Kidney capillary endothelial cell (primary cell): ENCODE data around the gene KATNAL1.

Experiments
- DNase-seq: peaks from one replicate; pipeline ENCODE4 v3.0.0-alpha.2; 2018; ENCODE audit warnings: low spot score

The KATNAL1 gene

DNA sequence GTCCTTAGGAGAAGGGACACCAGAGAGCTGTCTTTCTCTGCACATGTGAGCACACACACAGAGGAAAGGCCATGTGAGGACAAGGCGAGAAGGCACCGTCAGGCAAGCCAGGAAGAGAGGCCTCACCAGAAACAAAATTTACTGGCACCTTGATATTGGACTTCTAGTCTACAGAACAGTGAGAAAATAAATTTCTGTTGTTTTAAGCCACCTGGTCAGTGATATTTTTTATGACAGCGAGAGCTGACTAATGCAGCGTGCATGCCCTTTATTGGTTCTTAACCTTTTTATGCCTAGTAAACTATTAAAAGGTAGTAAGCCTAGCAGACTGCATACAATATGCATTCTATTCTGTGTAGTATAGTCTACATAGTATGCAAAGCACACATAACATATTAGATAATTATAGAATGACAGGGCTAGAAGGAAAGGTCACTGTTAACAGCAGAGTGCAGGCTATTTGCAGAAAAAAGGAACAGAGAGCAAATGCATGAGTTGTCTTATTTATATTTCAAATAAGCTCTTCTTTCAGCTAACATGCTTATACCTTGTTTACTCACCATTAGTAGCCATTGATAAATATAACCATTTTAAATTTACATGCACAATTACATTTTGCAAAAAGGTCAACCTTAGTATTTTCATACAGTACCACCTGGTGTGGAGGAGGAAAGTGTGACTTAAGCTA is 25.2 kb upstream of the KATNAL1 start:
- DNase-seq, result no peak

DNA sequence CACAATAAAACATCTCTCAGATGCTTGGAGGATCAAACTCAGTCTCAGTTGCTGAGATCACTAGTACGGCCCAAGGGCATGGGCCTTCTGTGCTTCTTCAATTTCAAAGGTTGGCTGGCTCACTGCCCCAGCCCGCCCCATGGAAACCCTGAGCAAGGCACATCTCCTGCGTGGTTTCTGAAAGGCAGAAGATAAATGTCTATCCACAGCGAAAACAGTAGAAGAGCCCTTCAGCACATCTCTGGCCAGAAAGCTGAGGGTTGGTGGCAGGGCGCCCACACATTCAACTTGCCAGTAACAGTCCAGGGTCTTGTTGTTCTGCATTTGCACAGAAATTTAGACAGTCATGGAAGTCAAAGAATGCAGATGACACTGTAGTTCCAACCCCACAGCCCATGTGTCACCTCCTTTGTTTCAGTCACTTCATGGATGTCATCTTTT is 24.0 kb upstream of the KATNAL1 start:
- no peak for DNase-seq

DNA sequence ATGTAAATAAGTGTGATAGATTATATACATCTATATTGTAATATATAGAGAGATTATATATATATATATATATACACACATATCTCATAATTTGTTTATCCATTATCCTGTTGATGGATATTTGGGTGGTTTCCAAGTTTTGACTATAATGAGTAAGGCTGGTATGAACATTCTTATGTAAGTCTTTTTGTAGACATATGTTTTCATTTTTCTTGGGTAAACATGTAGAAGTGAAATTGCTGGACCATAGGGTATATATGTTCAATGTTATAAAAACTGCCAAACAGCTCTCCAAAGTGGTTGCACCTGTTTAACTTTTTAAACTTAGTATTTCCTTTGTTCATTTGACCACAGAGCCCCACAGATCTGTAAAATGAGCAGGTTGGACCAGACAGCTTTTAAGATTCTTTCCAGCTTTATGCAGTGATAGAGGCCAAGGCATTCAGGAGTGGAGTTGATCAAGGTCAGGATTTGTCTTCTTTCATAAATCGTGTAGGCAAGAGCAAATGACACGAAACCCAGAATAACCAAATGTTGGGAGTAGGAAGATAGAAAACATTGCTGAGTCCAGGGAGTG is 21.7 kb upstream of the KATNAL1 start:
- no peak for DNase-seq

DNA sequence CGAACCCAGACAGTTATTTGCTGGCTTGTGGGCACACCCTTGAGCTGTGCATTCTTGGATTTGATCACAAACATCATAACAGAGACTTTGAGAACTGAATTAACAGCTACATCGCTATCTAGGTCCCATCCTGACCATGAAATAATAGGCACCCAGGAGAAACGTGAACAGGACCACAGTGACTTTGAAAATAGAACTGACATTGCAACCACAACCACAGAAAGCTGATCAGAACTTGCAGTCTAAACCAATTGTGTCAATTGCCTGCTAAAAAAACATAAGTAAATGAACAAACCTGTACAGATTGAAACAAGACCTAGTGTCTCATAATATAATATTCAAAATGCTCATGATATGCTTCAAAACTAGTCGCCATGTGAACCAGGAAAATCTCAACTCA is 18.3 kb upstream of the KATNAL1 start:
- no peak for DNase-seq

DNA sequence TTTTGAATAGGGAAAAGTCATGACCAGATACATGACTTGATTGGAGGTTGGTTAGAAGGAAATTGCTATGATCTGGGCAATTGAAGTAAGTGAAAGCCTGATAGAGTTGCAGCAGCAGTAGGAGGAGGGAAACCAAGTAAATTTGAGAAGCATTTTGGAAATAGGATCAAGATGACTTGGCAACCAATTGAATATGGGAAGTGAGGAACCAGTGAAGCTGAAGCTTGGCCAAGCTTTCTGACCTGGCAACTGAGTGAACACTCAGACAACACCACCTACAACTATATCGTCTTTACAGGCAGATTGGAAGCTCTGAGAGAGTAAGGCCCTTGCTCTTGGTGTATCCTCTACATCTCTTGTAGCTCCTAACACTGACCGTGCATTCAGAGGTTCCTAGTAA is 16.2 kb upstream of the KATNAL1 start:
- DNase-seq, result no peak

DNA sequence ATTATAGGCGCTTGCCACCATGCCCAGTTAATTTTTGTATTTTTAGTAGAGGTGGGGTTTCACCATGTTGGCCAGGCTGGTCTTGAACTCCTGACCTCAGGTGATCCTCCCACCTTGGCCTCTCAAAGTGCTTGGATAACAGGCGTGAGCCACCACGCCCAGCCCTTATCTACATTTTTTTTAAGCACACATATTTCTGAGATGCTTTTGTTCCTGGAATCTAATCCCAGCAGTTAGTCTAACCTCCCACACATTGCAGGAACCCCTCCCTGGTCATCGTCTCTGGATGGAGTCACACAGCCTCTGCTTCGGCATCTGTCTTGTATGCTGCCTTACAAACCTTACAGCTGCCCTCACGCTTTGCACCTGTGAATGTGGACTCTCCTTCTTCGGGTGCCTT is 15.1 kb upstream of the KATNAL1 start:
- no peak for DNase-seq

DNA sequence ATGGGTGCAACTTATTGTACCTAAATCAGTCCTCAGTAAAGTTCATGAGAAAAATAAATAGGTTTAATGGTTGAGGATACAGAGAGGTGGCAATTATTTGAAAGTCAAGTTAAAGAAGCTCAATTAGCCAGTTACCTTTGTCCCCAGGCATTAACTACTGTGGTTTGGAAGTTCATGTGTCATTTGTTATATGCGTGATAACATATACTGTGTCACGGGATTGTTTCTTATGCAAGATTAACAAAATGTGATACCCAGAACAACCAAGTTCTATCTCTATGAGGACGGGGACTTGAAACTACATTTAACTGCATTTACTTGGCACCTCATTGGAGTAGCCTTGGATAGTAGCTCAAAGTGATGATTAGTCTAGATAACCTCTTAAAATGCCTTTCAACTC is 13.9 kb upstream of the KATNAL1 start:
- no peak for DNase-seq

DNA sequence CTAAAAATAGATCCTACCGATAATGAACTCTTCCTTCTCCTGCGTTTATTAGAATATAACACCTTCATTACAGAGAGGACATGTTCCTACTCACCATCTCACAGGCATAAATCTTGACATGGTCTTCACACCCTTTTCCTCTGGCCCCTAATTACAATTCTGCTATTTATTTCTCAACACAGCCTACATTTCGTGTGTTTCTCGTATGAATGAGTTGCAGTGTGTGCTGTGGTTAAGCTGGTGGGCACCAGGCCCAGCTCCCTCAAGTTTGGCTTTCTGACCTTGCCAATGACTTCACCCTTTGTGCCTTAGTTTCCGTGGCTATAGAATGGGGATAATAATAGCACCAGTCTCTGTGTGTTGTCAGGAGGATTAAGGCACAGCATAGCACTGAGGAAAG is 12.3 kb upstream of the KATNAL1 start:
- no peak for DNase-seq

DNA sequence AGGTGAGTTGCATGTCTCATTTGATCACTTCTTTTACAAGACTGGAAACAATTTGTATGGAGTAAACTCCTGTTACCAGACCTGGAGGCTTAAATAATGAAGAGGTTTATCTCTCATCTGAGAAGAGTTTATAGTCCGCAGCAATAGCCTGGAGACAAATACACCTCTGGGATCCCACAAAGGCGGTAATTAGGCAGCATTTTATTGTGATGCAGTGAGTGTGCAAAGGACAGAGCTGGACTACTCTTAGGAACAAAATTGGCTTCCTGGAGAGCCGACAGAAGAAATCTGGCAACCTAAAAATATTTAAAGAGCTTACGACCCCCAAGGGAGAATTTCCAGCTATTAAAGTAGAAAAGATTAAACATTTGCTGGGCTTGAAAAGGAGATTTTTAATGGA is 11.8 kb upstream of the KATNAL1 start:
- no peak for DNase-seq

DNA sequence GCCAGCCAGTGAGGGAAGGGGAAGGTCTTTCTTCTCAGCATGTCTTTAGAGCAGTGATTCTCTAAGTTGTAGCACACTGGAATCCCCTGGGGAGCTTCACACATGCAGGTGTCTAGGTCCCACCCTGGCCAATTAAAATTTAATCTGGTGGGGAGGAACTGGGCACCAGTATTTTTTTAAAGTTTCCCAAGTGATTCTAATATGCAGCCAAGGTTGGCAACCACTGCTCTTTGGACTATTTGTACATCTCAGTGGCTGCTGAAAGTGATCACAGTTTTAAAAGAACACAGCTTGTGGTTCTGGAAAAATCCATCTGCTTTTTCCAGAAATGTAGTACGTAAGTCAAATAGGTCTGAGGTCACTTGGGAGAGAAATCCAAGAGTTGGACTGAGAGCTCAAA is 10.7 kb upstream of the KATNAL1 start:
- no peak for DNase-seq

DNA sequence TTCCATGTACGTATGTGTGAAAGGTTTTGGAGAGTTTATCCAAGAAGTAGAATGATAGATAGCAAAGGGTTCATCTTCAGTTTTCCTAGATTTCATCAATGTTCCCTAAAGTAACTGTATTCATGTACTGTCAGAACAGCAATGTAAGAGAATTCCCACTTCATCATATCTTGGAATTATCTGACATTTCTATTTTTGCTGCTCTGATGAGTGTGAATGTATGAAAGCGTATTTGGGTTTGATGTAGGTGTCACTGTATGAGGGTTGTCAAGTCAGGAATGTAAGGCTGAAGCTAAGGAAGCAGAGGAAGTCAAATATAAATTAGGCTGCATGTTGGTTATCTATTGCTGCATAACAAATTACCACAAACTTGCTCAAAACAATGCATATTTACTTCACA is 7.2 kb upstream of the KATNAL1 start:
- no peak for DNase-seq

DNA sequence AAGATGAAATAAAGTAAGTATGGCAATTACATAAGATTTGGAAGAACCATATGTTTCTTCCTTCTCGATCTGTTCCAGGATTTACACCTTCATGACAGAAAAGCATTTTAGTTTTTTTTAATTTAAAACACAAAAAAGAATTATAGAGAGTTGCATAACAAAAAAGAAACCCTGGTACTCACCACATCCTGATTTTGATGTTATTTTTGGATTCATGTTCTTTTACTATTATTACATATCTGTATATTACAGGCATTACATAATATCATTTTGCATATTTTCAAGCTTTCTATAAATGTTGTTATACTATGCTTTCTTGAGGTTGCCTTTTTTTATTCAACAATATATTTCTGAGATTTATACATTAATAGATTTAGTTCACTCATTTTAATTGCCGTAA is 6.7 kb upstream of the KATNAL1 start:
- DNase-seq, result no peak

DNA sequence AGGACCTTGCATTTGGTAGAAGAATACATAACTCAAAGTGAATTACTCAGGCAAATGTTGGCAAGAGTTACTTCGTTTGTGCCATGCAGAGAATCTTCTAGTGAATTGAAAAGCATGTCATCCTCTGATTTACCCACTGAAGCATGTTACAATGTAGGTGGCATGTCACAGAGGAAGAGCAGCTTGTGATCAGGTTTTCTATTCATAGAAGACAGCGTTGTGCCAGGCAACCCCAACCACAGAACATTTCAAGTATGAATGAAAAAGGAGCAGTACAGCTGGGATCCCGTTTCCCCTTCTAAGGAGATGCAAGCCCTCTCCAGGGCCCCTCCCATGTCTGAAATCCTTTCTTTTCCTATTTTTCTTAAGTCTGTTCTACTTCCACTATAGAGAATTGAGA is 6.0 kb upstream of the KATNAL1 start:
- no peak for DNase-seq

DNA sequence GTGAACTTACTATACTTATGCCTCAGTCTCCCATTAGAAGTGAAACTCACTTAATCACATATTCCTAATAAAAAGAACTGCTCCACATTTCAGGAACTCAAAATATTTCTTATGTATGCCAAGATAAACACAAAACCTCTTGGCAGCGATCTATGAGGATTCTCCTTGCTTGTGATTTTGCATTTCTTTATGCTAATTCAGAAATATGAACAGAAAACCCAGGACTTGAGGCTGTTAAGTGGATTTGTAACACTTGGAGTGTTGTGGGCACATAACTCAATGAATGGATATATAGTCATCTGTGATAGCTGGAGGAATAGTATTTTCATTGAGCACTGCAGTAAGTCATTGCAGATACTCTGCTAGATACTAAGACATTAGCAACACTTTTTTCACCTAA is 5.6 kb upstream of the KATNAL1 start:
- DNase-seq, result no peak

DNA sequence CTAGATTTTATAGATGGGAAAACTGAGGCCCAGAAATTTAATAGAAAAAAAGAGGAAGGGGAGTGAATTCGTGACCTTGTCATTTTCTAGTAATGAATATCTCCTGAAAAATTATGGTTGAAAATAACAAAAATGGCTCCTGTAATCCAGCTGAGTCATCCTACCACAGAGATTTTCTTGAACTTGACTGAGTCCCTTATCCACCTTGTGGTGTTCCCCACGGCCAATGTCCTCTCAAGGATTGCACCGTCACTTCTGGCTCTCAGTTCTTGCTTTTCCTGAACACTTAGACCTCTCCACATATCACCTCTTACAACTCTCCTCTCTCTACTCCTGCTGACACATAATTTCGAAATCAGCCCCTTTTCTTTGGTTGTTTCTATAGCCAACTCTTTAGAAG is 1.2 kb upstream of the KATNAL1 start:
- DNase-seq, result no peak

DNA sequence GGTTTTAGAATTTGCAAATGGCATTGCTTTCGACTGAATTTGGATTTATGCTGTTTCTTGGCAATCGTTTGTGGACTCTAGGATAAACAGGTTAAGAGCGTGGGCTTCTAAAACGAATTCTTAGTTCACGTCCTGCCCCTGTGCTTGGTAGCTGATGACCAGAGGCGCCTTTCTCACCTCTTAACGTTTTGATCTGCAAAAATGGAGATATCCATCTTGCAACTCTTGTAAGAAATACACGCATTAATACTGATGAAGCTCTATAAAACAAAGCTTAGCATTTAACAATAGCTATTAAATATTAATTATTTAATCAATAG is 580 bp upstream of the KATNAL1 start:
- no peak for DNase-seq

DNA sequence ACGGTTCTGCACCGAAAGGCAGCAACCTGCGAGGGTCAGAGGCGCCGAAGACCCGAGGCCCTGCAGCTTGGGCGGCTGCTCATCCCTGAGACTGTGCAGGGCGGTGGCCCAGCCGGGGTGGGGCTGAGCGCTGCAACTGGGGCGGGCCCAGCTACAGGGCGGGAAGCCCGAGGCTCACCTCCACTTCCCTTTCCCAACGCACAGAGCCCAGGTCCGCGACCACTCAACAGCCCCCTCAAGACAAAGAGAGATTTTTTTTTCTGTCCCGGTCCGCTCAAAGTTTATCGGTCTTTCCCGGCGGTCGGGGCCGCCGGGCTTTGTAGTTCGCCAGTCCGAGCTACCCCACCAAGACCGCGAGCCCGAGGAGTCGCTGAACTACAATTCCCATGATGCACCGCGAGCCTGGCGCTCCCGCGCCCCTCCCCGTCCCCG is 573 bp downstream of the KATNAL1 start:
- peak; percentile 86 for DNase-seq

DNA sequence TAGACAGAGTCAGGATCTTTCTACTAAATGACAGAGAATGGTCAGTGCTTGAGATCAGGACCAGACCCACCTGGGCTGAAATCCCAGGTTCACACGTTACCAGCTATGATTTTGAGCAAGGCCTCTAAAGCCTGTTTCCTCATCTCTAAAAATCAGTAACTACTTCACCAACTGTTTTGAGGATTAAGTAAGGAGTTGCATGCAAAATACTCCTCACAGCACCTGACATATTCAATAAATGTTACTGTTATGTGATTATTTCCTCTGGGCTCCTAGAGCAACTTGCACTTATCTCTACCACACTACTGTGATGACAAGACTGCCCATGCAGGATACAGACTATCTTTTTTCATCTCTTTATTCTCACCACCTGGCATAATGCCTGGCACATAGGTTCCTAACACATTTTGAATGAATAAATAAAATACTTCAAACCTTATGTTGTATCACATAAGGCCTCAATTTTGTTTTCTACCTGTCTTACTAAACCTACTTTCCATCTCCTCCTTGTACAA is 1.8 kb downstream of the KATNAL1 start:
- DNase-seq, result no peak

DNA sequence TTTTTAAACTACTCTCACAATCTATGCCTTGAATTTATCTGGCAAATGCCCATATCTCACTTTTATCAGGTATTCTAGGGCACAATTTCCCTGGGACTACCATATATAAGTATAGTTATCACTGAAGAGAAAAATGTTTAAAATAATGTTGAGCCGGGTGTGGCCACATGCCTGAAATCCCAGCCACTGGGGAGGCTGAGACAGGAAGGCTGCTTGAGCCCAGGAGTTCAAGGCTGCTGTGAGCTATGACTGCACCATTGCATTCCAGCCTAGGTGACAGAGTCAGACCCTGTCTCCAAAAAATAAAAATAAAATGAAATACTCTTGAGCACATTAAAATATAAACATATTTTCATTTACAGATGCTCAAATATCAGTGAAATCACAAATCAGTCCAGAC is 4.1 kb downstream of the KATNAL1 start:
- no peak for DNase-seq

DNA sequence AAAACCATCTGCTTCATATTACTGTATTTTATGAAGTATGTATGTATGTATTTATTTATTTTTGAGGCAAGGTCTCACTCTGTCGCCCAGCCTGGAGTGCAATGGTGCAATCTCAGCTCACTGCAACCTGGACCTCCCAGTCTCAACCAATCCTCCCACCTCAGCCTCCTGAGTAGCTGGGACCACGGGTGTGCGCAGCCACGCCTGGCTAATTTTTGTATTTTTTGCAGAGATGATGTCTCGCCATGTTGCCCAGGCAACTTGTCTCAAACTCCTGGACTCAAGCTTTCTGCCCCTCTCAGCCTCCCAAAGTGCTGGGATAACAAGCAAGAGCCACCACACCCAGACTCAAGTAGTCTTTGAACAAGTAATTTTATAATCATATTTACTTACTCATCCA is 5.5 kb downstream of the KATNAL1 start:
- no peak for DNase-seq

DNA sequence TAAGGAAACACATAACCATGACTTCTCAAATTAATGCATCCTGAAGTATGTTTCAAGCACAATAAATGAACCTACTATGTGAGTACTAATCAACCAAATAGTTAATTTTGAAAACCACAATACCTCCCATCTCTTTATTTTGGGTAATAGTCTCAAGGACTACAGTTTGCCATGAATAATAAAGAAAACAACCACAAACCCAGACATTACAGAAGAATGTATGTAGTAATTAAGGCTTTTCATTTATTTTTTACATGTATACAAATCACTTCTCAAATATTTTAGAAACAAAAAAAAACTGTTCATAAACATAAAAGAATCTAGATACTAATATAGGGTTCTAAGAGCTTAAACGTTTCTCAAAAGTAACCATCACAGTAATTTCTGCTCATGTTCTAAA is 6.8 kb downstream of the KATNAL1 start:
- DNase-seq, result no peak

DNA sequence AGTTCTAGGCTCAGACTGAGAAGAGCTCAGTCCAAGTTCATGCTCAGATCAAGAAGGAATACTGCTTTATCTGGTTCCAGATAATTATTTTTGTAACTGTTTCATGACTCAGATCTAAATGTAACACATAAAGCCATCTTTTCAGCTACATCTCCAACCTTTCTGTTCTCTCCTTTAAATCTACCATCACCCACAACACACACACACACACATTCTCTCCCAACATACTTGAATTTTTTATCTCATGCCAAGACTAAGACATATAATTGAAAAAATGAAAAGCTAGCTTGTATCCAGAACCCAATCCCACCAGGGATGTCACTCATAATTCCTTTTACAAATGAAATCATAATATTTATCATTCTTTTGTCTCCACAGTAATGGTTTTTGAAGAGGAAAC is 7.6 kb downstream of the KATNAL1 start:
- no peak for DNase-seq

DNA sequence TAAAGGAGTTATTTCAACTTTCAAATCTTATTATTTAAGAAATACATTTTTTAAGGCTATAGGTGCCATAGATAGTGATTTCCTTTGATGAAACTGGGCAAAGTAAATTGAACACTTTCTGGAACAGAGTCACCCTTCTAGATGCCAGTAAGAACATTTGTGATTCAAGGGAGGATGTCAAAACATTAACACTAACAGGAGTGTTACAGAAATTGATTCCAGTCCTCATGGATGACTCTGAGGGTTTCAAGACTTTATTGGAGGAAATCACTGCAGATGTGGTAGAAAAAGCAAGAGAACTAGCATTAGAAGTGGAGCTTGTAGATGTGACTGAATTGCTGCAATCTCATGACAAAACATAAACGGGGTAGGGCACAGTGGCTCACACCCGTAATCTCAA is 12.2 kb downstream of the KATNAL1 start:
- no peak for DNase-seq

DNA sequence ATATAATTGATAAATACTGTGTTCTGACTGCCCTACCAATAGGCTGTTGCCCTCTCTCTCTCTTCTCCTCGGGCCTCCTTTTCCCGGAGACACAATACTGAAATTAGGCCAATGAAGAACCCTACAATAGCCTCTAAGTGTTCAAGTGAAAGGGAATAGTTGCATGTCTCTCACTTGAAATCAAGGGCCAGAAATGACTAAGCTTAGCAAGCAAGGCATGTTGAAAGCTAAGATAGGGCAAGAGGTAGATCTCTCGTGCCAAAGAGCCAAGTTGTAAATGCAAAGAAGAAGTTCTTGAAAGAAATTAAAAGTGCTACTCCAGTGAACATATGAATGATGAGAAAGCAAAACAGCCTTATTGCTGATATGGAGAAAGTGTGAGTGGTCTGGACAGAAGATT is 13.3 kb downstream of the KATNAL1 start:
- DNase-seq, result no peak
